COLO668 (cell line): Measurements from ENCODE around the gene FTHL17.

Source experiments
- DNase-seq: peaks from one replicate; lab custom pipeline; 2025; ENCODE audit not compliant: unreplicated experiment; lab: John Stamatoyannopoulos, UW

FTHL17 gene

GRCh38 chrX:31071725-31072124 is at the start of gene FTHL17:
TSS of gene FTHL17 (minus strand) at chrX:31072041. CDS start at chrX:31071953, 88 bp downstream.
- DNase-seq, result no peak

- DNase-seq, result no peak
Measured at GRCh38 chrX:31117266-31117665, 45.4 kb upstream of the FTHL17 start.

GRCh38 chrX:31115398-31115797 is 43.6 kb upstream of the FTHL17 start:
- no peak for DNase-seq

GRCh38 chrX:31114858-31115257 is 43.0 kb upstream of the FTHL17 start:
- DNase-seq, result no peak

- DNase-seq, result no peak
Measured at GRCh38 chrX:31112226-31112999, 40.6 kb upstream of the FTHL17 start.

GRCh38 chrX:31110657-31111056 is 38.8 kb upstream of the FTHL17 start:
- DNase-seq, result no peak

GRCh38 chrX:31099536-31100090 is 27.8 kb upstream of the FTHL17 start:
- no peak for DNase-seq

- no peak for DNase-seq
Measured at GRCh38 chrX:31098079-31098478, 26.2 kb upstream of the FTHL17 start.

GRCh38 chrX:31093639-31093975 is 21.8 kb upstream of the FTHL17 start:
- DNase-seq, result no peak

GRCh38 chrX:31092970-31093638 is 21.3 kb upstream of the FTHL17 start:
- DNase-seq, result no peak

- DNase-seq, result no peak
Measured at GRCh38 chrX:31092476-31092875, 20.6 kb upstream of the FTHL17 start.

GRCh38 chrX:31091819-31092218 is 20.0 kb upstream of the FTHL17 start:
- no peak for DNase-seq

GRCh38 chrX:31074522-31074921 is 2.7 kb upstream of the FTHL17 start:
- DNase-seq, result no peak

- DNase-seq, result no peak
Measured at GRCh38 chrX:31071262-31071661, 579 bp downstream of the FTHL17 start.

- no peak for DNase-seq
Measured at GRCh38 chrX:31070057-31070468, 1.8 kb downstream of the FTHL17 start.

GRCh38 chrX:31063114-31063513 is 8.7 kb downstream of the FTHL17 start:
- DNase-seq, result no peak

GRCh38 chrX:31061091-31061490 is 10.8 kb downstream of the FTHL17 start:
- DNase-seq, result no peak

- no peak for DNase-seq
Measured at GRCh38 chrX:31060016-31060415, 11.8 kb downstream of the FTHL17 start.

GRCh38 chrX:31058284-31058683 is 13.6 kb downstream of the FTHL17 start:
- DNase-seq, result no peak

GRCh38 chrX:31057691-31058090 is 14.2 kb downstream of the FTHL17 start:
- DNase-seq, result no peak

- no peak for DNase-seq
Measured at GRCh38 chrX:31057291-31057690, 14.6 kb downstream of the FTHL17 start.

- no peak for DNase-seq
Measured at GRCh38 chrX:31053621-31054020, 18.2 kb downstream of the FTHL17 start.
